RKO (cell line): ENCODE data around the gene PARN.
"Not testable (repeated sequence)": the region's sequence is repeated elsewhere in the genome, so short reads cannot be mapped to it uniquely, and the experiment has no call there.

Source experiments
- DNase-seq: peaks from one replicate; pipeline ENCODE4 v3.0.0-alpha.2; 2016; ENCODE audit warnings: low spot score

Gene PARN

DNA sequence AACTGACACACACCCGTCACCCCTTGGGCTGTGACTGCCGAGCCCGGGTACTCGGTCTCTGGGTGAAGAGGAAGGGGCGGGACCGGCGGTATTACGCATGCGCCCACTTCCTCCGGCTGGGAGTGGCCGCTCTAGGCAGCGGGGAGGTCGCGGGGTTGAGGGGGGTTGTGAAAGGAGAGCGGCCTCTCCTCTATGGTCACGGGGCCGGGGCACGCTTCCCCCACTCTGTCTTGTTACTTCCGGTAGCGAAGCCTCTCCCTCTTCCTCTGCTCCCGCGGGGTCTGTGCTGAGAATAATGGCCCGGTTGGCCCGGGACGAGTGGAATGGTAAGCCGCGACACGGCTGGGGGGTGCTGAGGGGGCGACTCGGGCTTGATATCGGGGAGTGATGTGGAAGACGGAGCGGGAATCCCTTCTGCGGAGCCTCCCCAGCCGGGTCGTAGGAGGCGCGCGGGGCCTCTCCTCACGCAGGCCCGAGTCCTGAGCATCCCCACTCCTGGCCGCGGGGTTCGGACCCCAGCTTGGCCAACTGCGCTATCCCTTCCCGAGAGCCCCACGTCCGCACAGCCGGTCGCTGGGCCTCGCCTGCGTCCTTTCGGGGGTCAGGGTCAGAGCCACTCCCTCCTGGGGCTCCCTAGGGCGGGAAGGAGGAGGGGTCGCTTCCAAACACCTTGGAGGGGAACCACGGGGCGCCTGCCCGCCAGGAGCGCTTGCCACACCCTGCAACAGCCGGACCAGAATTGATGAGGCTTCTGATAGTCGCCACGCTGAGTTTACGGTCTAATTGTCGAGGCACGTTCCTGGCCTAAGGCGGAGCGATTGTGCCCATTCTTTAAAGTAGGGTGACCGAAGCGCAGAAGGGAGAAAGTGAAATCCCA is 2.9 kb upstream of the PARN start, which contains the start of gene BFAR:
Gene BFAR (plus strand): TSS at position 259 of the 877 bp plus-strand sequence. CDS start 11,396 bp downstream, outside the sequence.
- peak; percentile 96 for DNase-seq

DNA sequence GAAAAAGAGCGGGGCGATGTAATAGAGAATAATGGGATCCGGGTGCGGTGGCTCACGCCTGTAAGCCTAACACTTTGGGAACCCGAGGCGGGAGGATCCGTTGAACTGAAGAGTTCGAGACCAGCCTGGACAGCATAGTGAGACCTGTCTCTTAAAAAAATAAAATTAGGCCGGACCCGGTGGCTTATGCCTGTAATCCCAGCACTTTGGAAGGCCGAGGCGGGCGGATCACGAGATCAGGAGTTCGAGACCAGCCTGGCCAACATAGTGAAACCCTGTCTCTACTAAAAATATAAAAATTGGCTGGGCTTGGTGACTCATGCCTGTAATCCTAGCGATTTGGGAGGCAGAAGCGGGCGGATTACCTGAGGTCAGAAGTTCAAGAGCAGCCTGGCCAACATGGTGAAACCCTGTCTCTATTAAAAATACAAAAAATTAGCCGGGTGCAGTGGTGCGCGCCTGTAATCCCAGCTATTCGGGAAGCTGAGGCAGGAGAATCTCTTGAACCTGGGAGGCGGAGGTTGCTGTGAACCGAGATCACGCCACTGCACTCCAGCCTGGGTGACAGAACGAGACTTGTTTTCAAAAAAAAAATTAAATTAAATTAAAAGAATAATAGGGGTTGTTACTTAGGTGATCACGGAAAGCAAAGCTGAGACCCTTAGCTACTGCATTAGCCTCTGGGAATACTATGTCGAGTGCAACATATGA is 715 bp upstream of the PARN start:
- not testable (repeated sequence) for DNase-seq

- peak; percentile 52 for DNase-seq
Measured at GRCh38 chr16:14629612-14629918, 495 bp downstream of the PARN start.

GRCh38 chr16:14628806-14629611 is 1.1 kb downstream of the PARN start:
- peak; percentile 26 for DNase-seq

DNA sequence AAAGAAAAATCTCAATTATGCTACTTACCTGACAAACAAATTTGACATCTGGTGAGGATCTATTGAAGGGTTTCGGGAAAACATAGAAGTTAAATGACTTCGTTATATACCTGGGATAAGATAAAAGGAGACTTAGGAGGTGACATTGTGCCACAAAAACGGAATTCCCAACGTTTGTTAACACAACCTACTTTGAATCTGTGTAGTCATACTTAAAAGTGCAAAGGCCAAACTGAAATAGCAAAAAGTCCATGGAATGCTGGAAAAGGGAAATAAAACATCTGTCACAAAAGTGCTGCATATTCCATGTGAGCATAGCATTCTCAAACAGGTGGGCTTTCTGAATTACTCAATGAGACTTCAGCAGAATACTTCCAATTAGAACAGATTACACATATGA is 3.0 kb downstream of the PARN start:
- DNase-seq = no peak

- DNase-seq = no peak
Measured at GRCh38 chr16:14618566-14618965, 11.5 kb downstream of the PARN start.

GRCh38 chr16:14616280-14616679 is 13.8 kb downstream of the PARN start:
- no peak for DNase-seq

DNA sequence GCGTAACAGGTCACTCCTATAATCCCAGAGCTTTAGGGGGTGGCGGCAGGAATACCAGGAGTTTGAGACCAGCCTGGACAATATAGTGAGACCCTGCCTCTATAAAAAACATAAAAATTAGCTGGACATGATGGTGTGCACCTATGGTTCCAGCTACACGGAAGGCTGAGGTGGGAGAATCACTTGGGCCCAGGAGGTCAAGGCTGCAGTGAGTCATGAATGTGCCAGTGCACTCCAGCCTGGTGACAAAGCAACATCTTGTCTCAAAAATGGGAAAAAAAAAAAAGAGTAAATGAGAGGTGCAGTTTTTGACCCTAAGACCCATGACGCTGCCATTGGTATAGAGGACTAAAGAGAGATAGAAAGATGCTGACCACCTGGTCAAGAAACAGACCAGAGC is 16.1 kb downstream of the PARN start:
- no peak for DNase-seq

- no peak for DNase-seq
Measured at GRCh38 chr16:14611660-14612059, 18.4 kb downstream of the PARN start.

DNA sequence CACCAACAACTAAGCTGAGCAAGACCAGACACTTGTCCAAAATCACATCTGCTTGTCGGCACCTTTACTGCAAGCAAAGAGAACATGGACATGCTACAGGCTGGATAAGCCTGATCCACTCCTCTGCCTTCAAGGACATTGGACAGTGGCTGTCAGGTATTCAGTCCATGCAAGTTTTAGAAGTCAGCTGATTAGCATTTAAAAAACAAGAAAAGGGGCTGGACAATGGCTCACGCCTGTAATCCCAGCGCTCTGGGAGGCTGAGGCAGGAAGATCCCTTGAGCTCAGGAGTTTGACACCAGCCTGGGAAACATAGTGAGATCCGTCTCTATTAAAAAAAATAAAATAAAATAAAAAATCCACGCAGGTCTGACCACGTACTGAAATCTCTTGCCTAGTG is 20.3 kb downstream of the PARN start:
- DNase-seq = no peak

- DNase-seq = no peak
Measured at GRCh38 chr16:14608604-14609003, 21.5 kb downstream of the PARN start.

DNA sequence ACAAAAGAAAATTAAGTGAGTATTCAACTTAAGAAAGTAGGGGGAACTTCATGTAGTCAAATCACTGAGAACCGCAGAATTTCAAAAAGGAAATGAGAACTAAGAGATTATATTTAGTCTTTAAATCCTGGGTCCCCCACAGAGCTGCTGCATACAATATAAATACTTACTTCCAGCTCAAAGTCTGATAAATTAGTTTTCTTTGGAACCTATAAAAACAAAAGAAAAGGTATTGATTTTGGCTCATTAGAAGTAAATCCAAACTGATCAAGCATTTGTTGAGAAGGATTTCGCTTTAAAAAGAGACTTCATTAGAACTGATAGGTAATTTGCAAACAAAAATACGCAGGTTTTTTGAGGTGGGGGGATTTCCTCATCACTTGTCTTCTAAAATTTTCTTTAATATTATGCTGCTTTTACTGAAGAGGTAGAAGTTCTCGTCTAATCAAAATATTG is 21.9 kb downstream of the PARN start:
- DNase-seq = no peak

DNA sequence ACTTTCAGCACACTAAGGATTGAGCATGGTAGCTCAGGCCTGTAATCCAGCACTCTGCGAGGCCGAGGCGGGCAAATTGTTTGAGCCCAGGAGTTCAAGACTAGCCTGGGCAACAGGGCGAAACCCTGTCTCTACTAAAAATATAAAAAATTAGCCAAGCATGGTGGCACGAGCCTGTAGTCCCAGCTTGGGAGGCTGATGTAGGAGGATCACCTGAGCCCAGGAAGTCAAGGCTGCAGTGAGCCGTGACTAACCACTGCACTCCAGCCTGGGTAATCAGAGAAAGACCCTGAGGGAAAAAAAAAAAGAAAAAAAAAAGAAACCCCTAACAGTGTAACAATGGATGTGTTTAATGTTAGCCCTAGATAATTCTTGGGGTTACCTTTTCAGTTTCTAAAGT is 24.0 kb downstream of the PARN start:
- no peak for DNase-seq

- DNase-seq = no peak
Measured at GRCh38 chr16:14602443-14602963, 27.6 kb downstream of the PARN start.

- peak; percentile 49 for DNase-seq
Measured at GRCh38 chr16:14600164-14600563, 29.9 kb downstream of the PARN start.

GRCh38 chr16:14586637-14587305 is 43.3 kb downstream of the PARN start:
- DNase-seq = no peak

DNA sequence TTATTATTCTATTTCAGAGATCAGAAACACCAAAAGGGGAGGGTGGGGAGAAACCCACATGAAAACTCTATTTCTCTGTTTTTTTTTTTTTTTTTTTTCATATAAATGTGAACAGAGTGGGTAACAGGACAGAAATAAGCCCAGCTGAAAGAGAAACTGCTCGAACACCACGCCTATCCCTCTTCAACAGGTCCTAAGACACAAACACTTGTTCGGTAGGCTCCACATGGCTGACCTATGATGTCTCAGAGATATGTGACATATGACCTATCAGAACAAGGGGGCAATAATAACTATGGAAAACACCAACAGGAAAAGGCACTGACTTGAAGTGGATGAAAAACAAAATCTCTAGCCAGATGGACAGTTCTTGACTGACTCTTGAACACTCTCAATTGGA is 44.8 kb downstream of the PARN start:
- no peak for DNase-seq

GRCh38 chr16:14580926-14581325 is 49.1 kb downstream of the PARN start:
- DNase-seq = not testable (repeated sequence)

DNA sequence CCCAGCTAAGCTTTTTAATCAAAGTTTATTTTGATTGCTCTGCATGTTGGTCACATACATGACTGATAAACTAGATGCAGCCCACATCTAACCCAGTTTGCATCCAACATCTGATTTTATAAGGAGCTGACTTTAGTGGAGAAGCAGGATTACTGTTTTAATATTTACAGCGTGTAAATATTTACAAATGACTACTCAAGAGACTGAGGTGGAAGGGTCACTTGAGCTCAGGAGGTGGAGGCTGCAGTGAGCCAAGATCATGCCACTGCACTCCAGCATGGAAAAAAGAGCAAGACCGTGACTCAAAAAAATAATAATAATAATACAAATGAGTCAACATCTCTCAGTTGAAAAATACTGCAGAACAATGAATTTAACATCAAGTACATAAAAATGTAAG is 50.8 kb downstream of the PARN start:
- no peak for DNase-seq

GRCh38 chr16:14576532-14576931 is 53.5 kb downstream of the PARN start:
- DNase-seq = no peak

GRCh38 chr16:14576069-14576468 is 54.0 kb downstream of the PARN start:
- DNase-seq = no peak
